K562 (cell line): ENCODE results near the gene ORC5. TPM values are rescaled to one million over a fixed set of nuclear protein-coding genes. Genes with fewer than 3 reads are reported as not detected.

ENCODE experiments used
- ATAC-seq: fragments of 200-7000 bp; cut with Tn5 transposase; 3 replicates; pipeline ENCODE4 v1.9.1; 2020; ENCODE audit warnings: moderate library complexity
- BruUV-seq: library from RNA; stranded (reverse); fragments of 400-500 nt; replicated peaks from 2 replicates; lab custom pipeline; 2021; lab: Mats Ljungman, UMichigan
- CTCF ChIA-PET: fragments of 300-600 bp; formaldehyde crosslinking; extraction: SDS; loops from one replicate; lab custom pipeline; 2021; ENCODE audit warnings: low intra/inter-chr PET ratio; lab: Yijun Ruan, JAX
- POLR2A ChIA-PET: fragments of 300-600, 350-650 bp; sonication (Branson Sonifier 250); formaldehyde crosslinking; extraction: SDS; loops from one replicate; lab custom pipeline; 2021; ENCODE audit warnings: antibody characterized with exemption, inconsistent platforms; lab: Yijun Ruan, JAX
- DNase-seq, 4 experiments: peaks; one replicate each; pipeline versions ENCODE4 v3.0.0 to v3.0.0-alpha.2; 2011 to 2018; ENCODE audit warnings: low spot score in 3 of 4, mixed read lengths in 3 of 4; ENCODE audit errors: extremely low read depth in 1 of 4
- FAIRE-seq: peaks from 2 replicates; lab custom pipeline; 2011; peaks lifted over from hg19 to GRCh38; lab: Jason Lieb, UNC
- H2AFZ ChIP-seq: 2 replicates; pipeline ENCODE4 v1.6.0; 2011; ENCODE audit warnings: low read depth, low read length, control low read depth, inconsistent platforms
- H3K27ac ChIP-seq: fragments of 200-600 bp; 3 replicates; pipeline ENCODE4 v1.8.0; 2011; ENCODE audit warnings: low read depth, mild to moderate bottlenecking, control low read depth, inconsistent platforms, low read length, moderate library complexity, mixed read lengths; ENCODE audit errors: extremely low read depth
- H3K27me3 ChIP-seq, 2 experiments: fragments of 300-600 bp in 1 of 2; 2 replicates in 1 of 2; 3 replicates in 1 of 2; pipeline versions ENCODE4 v1.6.0 to v1.8.0; 2011; ENCODE audit warnings: inconsistent platforms in 2 of 2, low read length in 2 of 2, mild to moderate bottlenecking in 1 of 2, mixed read lengths in 1 of 2, moderate library complexity in 1 of 2; ENCODE audit not compliant: control insufficient read depth in 2 of 2, insufficient read depth in 2 of 2
- H3K36me3 ChIP-seq: fragments of 300-600 bp; 3 replicates; pipeline ENCODE4 v1.8.0; 2011; ENCODE audit warnings: mild to moderate bottlenecking, low read length, inconsistent platforms; ENCODE audit not compliant: control insufficient read depth, insufficient read depth
- H3K4me1 ChIP-seq, 2 experiments: fragments of 200-600 bp in 1 of 2; replicated peaks in 1 of 2; 2 replicates in 1 of 2; 3 replicates in 1 of 2; pipeline versions ENCODE4 v1.5.1 to v1.8.0; 2011; ENCODE audit warnings: inconsistent platforms in 2 of 2, low read length in 2 of 2, mild to moderate bottlenecking in 1 of 2, mixed read lengths in 1 of 2, moderate library complexity in 1 of 2; ENCODE audit not compliant: control insufficient read depth in 2 of 2, insufficient read depth in 2 of 2
- H3K4me2 ChIP-seq: 2 replicates; pipeline ENCODE4 v1.6.1; 2011; ENCODE audit warnings: low read length, control low read depth, inconsistent platforms, mixed read lengths; ENCODE audit not compliant: insufficient read depth
- H3K4me3 ChIP-seq: fragments of 200-600 bp; sonication (generic), shearing (Covaris generic); 2 replicates; pipeline ENCODE4 v1.5.1; 2016; ENCODE audit warnings: control low read depth, inconsistent platforms
- H3K79me2 ChIP-seq: fragments of 200-600 bp; 3 replicates; pipeline ENCODE4 v1.8.0; 2011; ENCODE audit warnings: low read length, inconsistent platforms; ENCODE audit not compliant: control insufficient read depth, insufficient read depth
- H3K9ac ChIP-seq, 2 experiments: 2 replicates each; pipeline versions ENCODE4 v1.6.0 to v1.6.1; 2011; ENCODE audit warnings: low read depth in 2 of 2, low read length in 2 of 2, control low read depth in 1 of 2, inconsistent platforms in 1 of 2, mild to moderate bottlenecking in 1 of 2, mixed read lengths in 1 of 2; ENCODE audit not compliant: insufficient read depth in 1 of 2
- H3K9me1 ChIP-seq: one replicate; pipeline ENCODE4 v1.6.0; 2011; ENCODE audit warnings: inconsistent platforms, mild to moderate bottlenecking, low read length, moderate library complexity; ENCODE audit not compliant: control insufficient read depth, insufficient read depth
- H3K9me3 ChIP-seq: replicated peaks from 2 replicates; pipeline ENCODE4 v1.5.1; 2011; ENCODE audit warnings: low read depth, low read length, inconsistent platforms; ENCODE audit not compliant: control insufficient read depth, insufficient read depth
- H4K20me1 ChIP-seq: replicated peaks from 2 replicates; pipeline ENCODE4 v1.6.1; 2011; ENCODE audit warnings: low read length, inconsistent platforms, mixed read lengths; ENCODE audit not compliant: control insufficient read depth, insufficient read depth
- CBFA2T2 ChIP-seq: fragments of 450-650 bp; conservative IDR thresholded peaks from 2 replicates; pipeline ENCODE4 v1.6.1; 2017; ENCODE audit warnings: mild to moderate bottlenecking
- CBX3 ChIP-seq, 2 experiments: IDR thresholded peaks; 1 replicate in 1 of 2; 2 replicates in 1 of 2; pipeline ENCODE4 v1.6.1; 2012; ENCODE audit warnings: inconsistent platforms in 2 of 2, low read length in 2 of 2, borderline replicate concordance in 1 of 2, control low read depth in 1 of 2
- HNRNPLL ChIP-seq: fragments of 200-400 bp; formaldehyde crosslinking; IDR thresholded peaks from 2 replicates; pipeline ENCODE4 v1.6.1; 2017; ENCODE audit warnings: low read length, low read depth, mild to moderate bottlenecking; ENCODE audit not compliant: poor library complexity, severe bottlenecking
- MEF2A ChIP-seq: IDR thresholded peaks from 2 replicates; pipeline ENCODE4 v1.6.1; 2011; ENCODE audit warnings: low read depth, mild to moderate bottlenecking, low read length, moderate library complexity; ENCODE audit not compliant: control insufficient read depth
- PCBP1 ChIP-seq: fragments of 200-400 bp; formaldehyde crosslinking; IDR thresholded peaks from 2 replicates; pipeline ENCODE4 v1.6.1; 2018; ENCODE audit warnings: mild to moderate bottlenecking, low read depth, low read length; ENCODE audit not compliant: poor library complexity, severe bottlenecking
- SAFB2 ChIP-seq: fragments of 200-400 bp; formaldehyde crosslinking; IDR thresholded peaks from 2 replicates; pipeline ENCODE4 v1.6.1; 2018; ENCODE audit warnings: borderline replicate concordance, low read length, low read depth, moderate library complexity; ENCODE audit not compliant: severe bottlenecking
- SMARCA4 ChIP-seq: fragments of 450-650 bp; IDR thresholded peaks from 2 replicates; pipeline ENCODE4 v1.6.1; 2016
- TAF15 ChIP-seq: fragments of 200-400 bp; formaldehyde crosslinking; IDR thresholded peaks from 2 replicates; pipeline ENCODE4 v1.6.1; 2017; ENCODE audit warnings: mild to moderate bottlenecking, low read depth, low read length, moderate library complexity
- ZBTB7A ChIP-seq: IDR thresholded peaks from 2 replicates; pipeline ENCODE4 v1.6.1; 2011; ENCODE audit warnings: low read depth, mild to moderate bottlenecking, low read length, moderate library complexity, borderline replicate concordance; ENCODE audit not compliant: control insufficient read depth
- ZFPM2 ChIP-seq: fragments of 250-450 bp; sonication (Bioruptor Pico); IDR thresholded peaks from 2 replicates; pipeline ENCODE4 v1.5.1; 2022; ENCODE audit warnings: mild to moderate bottlenecking
- ZNF507 ChIP-seq: conservative IDR thresholded peaks from 2 replicates; pipeline ENCODE4 v1.6.1; 2017; ENCODE audit warnings: missing genetic modification characterization, missing compliant biosample characterization
- ZNF764 ChIP-seq: fragments of 250-450 bp; sonication (Bioruptor Pico); IDR thresholded peaks from 2 replicates; pipeline ENCODE4 v1.4.0; 2020; ENCODE audit warnings: low read depth, mild to moderate bottlenecking, moderate library complexity
- WGBS: fragments of 100-300 bp; shearing (Covaris generic); methylation state at CpG from one replicate; pipeline ENCODE4 v1.1.6; 2016; ENCODE audit warnings: low coverage, mixed read lengths; ENCODE audit not compliant: insufficient coverage; ENCODE audit errors: missing lambda C conversion rate; 5-methylcytosine and 5-hydroxymethylcytosine counted together
- in situ Hi-C: fragments of 300-500 bp; cut with MboI; formaldehyde crosslinking; loops from 4 replicates; pipeline ENCODE4 v1.15.0; 2018; ENCODE audit warnings: inconsistent platforms, mixed read lengths
- intact Hi-C: fragments of 100-400 bp; cut with micrococcal nuclease; formaldehyde crosslinking; loops from 2 replicates; pipeline ENCODE4 v1.14.2; 2022
- polyA plus RNA-seq, 8 experiments: library from polyadenylated mRNA; depleted of rRNA in 4 of 8; stranded (reverse) in 5 of 8; unstranded in 3 of 8; fragments of >200 nt; fragmentation: Nextera tagmentation in 2 of 8; fragmentation: Illumina TruSeq in 1 of 8; extraction: Ambion mirVana in 2 of 8; extraction: Trizol in 1 of 8; gene quantifications; 2 replicates each; pipeline versions ENCODE4 v1.2.1 to v1.2.3, GENCODE V29; 2011 to 2014; ENCODE audit warnings: inconsistent platforms in 1 of 8, missing spikeins in 1 of 8
- total RNA-seq, 7 experiments: library from RNA; depleted of rRNA in 6 of 7; stranded (reverse); fragments of >200 nt in 6 of 7; fragmentation: Illumina TruSeq in 2 of 7; extraction: Trizol in 2 of 7; gene quantifications; 2 replicates each; pipeline versions ENCODE4 v1.2.1 to v1.2.3, GENCODE V29; 2011 to 2021; ENCODE audit warnings: low replicate concordance in 1 of 7
- TF ChIP-seq, protein P1 (sequence below): fragments of 450-650 bp; formaldehyde crosslinking; IDR thresholded peaks from 2 replicates; pipeline ENCODE4 v1.4.0; 2022; ENCODE audit warnings: missing genetic modification characterization
- TF ChIP-seq, protein P2 (sequence below): fragments of 250-450 bp; sonication (Bioruptor Pico); IDR thresholded peaks from 2 replicates; pipeline ENCODE4 v1.5.0; 2020; ENCODE audit warnings: mild to moderate bottlenecking
- TF ChIP-seq, protein P3 (sequence below): fragments of 450-650 bp; IDR thresholded peaks from 2 replicates; pipeline ENCODE4 v1.6.1; 2016

The ORC5 gene
- total and polyA plus RNA-seq, 9 of the 15 experiments (the other 6 are each of a cell fraction or from before 2014, with no cell fraction given) = 29.8 to 136 (median 54.8) TPM

DNA sequence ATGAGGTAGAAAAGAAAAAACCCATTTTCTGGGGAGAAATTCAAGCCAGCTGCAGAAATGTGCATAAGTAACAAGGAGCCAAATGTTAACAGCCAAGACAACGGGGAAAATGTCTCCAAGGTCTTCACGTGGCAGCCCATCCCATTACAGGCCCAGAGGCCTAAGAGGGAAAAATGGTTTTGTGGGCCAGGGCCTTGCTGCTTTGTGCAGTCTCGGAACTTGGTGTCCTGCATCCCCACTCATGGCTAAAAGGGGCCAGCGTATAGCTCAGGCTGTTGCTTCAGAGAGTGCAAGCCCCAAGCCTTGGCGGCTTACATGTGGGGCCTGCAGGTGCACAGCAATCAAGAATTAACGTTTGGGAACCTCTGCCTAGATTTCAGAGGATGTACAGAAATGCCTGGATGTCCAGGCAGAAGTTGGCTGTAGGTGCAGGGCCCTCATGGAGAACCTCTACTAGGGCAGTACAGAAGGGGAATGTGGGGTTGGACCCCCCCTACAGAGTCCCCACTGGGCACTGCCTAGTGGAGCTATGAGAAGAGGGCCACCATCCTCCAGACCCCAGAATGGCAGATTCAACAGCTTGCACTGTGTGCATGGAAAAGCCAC is 9.0 kb downstream of the ORC5 start (continued):
- no peak for TF ChIP-seq CBFA2T2
- TF ChIP-seq, all 486 proteins: peak for 7

DNA sequence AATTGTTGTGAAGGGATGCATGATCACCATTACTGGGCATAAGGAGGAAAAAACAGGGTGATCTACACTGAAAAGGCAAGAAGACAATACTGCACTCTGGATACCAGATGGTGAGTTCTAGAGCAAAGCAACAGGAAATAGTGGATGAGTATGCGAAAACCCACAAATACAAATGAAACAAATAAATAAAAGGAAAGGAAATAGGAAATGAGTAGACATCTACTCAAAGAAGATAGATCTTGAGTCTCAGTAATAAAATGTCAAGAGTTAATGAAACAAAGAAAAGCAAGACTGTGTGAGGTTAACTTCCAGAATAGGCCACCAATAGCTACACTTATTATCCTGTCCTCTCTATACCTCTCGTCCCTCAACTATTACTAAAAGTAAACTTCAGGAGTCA is 11.7 kb downstream of the ORC5 start:
- Histone ChIP-seq H3K27me3 (no peaks in the 10 kb centered on the region), H3K36me3 (peaks cover 92% of the 10 kb centered on the region), H3K4me2 (no peak overlapping the region), H3K9me1 (no peaks in the 10 kb centered on the region), H2AFZ (no peak overlapping the region), H3K9ac (no peak overlapping the region), H3K9me3 (peaks cover 8% of the 10 kb centered on the region), H3K27ac (no peak overlapping the region), H4K20me1 (no peaks in the 10 kb centered on the region), H3K4me3 (no peak overlapping the region), H3K79me2 (no peaks in the 10 kb centered on the region), H3K4me1 (no peaks in the 10 kb centered on the region)
- WGBS = 92% methylated on average over 2 of the region's 2 CpGs
- DNase-seq (no peak), ATAC-seq (no peak), FAIRE-seq (no peak)
- POLR2A ChIA-PET = interaction anchor here (1.0 kb wide), 1 partner anchor 19 kb away, joined by 3 read pairs; no protein-coding TSS in a partner anchor
- TF ChIP-seq HNRNPLL = no peak
- TF ChIP-seq ZNF507 (tag) = no peak
- TF ChIP-seq TAF15 = no peak
- TF ChIP-seq ZFPM2 (CRISPR knock-in tag) = no peak
- TF ChIP-seq, protein P1, sequence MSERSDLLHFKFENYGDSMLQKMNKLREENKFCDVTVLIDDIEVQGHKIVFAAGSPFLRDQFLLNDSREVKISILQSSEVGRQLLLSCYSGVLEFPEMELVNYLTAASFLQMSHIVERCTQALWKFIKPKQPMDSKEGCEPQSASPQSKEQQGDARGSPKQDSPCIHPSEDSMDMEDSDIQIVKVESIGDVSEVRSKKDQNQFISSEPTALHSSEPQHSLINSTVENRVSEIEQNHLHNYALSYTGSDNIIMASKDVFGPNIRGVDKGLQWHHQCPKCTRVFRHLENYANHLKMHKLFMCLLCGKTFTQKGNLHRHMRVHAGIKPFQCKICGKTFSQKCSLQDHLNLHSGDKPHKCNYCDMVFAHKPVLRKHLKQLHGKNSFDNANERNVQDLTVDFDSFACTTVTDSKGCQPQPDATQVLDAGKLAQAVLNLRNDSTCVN (CRISPR knock-in tag) = no peak
- no peak for TF ChIP-seq ZBTB7A
- TF ChIP-seq ZNF764 (CRISPR knock-in tag) = no peak
- no peak for TF ChIP-seq PCBP1
- TF ChIP-seq CBX3 (IDR thresholded peaks at IDR 0.05; ENCODE audit: borderline replicate concordance in 1 of 2, low read length in 2 of 2) = no peak
- no peak for TF ChIP-seq MEF2A
- TF ChIP-seq, protein P2, sequence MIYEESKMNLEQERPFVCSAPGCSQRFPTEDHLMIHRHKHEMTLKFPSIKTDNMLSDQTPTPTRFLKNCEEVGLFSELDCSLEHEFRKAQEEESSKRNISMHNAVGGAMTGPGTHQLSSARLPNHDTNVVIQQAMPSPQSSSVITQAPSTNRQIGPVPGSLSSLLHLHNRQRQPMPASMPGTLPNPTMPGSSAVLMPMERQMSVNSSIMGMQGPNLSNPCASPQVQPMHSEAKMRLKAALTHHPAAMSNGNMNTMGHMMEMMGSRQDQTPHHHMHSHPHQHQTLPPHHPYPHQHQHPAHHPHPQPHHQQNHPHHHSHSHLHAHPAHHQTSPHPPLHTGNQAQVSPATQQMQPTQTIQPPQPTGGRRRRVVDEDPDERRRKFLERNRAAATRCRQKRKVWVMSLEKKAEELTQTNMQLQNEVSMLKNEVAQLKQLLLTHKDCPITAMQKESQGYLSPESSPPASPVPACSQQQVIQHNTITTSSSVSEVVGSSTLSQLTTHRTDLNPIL (CRISPR knock-in tag) = no peak
- TF ChIP-seq SMARCA4 = no peak
- TF ChIP-seq, protein P3, sequence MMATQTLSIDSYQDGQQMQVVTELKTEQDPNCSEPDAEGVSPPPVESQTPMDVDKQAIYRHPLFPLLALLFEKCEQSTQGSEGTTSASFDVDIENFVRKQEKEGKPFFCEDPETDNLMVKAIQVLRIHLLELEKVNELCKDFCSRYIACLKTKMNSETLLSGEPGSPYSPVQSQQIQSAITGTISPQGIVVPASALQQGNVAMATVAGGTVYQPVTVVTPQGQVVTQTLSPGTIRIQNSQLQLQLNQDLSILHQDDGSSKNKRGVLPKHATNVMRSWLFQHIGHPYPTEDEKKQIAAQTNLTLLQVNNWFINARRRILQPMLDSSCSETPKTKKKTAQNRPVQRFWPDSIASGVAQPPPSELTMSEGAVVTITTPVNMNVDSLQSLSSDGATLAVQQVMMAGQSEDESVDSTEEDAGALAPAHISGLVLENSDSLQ = no peak
- no peak for TF ChIP-seq SAFB2
- in situ Hi-C loops (no loop called here), intact Hi-C loops (no loop called here)
- CTCF ChIA-PET = no interaction called here
- BruUV-seq = no TSS peak
